ENCODE results near the gene LUC7L3.
"Not testable (repeated sequence)": the region's sequence is repeated elsewhere in the genome, so short reads cannot be mapped to it uniquely, and the experiment has no call there.

Gene LUC7L3

GRCh38 chr17:50793007-50793406, 73.6 kb downstream of the LUC7L3 start:
- H3K27ac Mint-ChIP-seq (ENCODE audit: low read depth): no peak overlapping the region
- H3K9me3 Mint-ChIP-seq: no peaks in the 10 kb centered on the region
- no peaks in the 10 kb centered on the region for H3K27me3 Mint-ChIP-seq
- ATAC-seq (replicated peaks; ENCODE audit: extremely low read depth, poor library complexity, severe bottlenecking): no peak
- no peak for DNase-seq (ENCODE audit: low spot score in 2 of 2)
- H3K4me3 Mint-ChIP-seq: no peak overlapping the region
- peaks cover 6% of the 10 kb centered on the region for H3K4me1 Mint-ChIP-seq
- H3K36me3 Mint-ChIP-seq (ENCODE audit: insufficient read depth): no peaks in the 10 kb centered on the region

GRCh38 chr17:50794361-50794760, 75.0 kb downstream of the LUC7L3 start:
- Mint-ChIP-seq H3K4me3 (no peak overlapping the region), H3K27me3 (no peaks in the 10 kb centered on the region), H3K4me1 (peaks cover 6% of the 10 kb centered on the region), H3K27ac (ENCODE audit: low read depth) (no peak overlapping the region), H3K36me3 (ENCODE audit: insufficient read depth) (no peaks in the 10 kb centered on the region), H3K9me3 (no peaks in the 10 kb centered on the region)
- ATAC-seq (replicated peaks; ENCODE audit: extremely low read depth, poor library complexity, severe bottlenecking): no peak
- no peak for DNase-seq (ENCODE audit: low spot score in 2 of 2)

- Mint-ChIP-seq H3K4me3 (no peak overlapping the region), H3K9me3 (no peaks in the 10 kb centered on the region), H3K27me3 (no peaks in the 10 kb centered on the region), H3K36me3 (ENCODE audit: insufficient read depth) (no peaks in the 10 kb centered on the region), H3K27ac (ENCODE audit: low read depth) (no peak overlapping the region), H3K4me1 (peaks cover 6% of the 10 kb centered on the region)
- DNase-seq (ENCODE audit: low spot score in 2 of 2) (no peak), ATAC-seq (replicated peaks; ENCODE audit: extremely low read depth, poor library complexity, severe bottlenecking) (no peak)
Measured at GRCh38 chr17:50797135-50797810, 77.9 kb downstream of the LUC7L3 start.

GRCh38 chr17:50798424-50799288, 79.3 kb downstream of the LUC7L3 start:
- no peaks in the 10 kb centered on the region for H3K36me3 Mint-ChIP-seq (ENCODE audit: insufficient read depth)
- H3K27ac Mint-ChIP-seq (ENCODE audit: low read depth): no peak overlapping the region
- no peaks in the 10 kb centered on the region for H3K4me1 Mint-ChIP-seq
- DNase-seq (ENCODE audit: low spot score in 2 of 2) (no peak), ATAC-seq (replicated peaks; ENCODE audit: extremely low read depth, poor library complexity, severe bottlenecking) (no peak)
- H3K27me3 Mint-ChIP-seq: no peaks in the 10 kb centered on the region
- H3K4me3 Mint-ChIP-seq: no peak overlapping the region
- no peaks in the 10 kb centered on the region for H3K9me3 Mint-ChIP-seq

GRCh38 chr17:50799582-50799981, 80.2 kb downstream of the LUC7L3 start:
- no peaks in the 10 kb centered on the region for H3K4me1 Mint-ChIP-seq
- no peaks in the 10 kb centered on the region for H3K27me3 Mint-ChIP-seq
- H3K4me3 Mint-ChIP-seq: no peak overlapping the region
- no peak for ATAC-seq (replicated peaks; ENCODE audit: extremely low read depth, poor library complexity, severe bottlenecking)
- H3K27ac Mint-ChIP-seq (ENCODE audit: low read depth): no peak overlapping the region
- no peaks in the 10 kb centered on the region for H3K9me3 Mint-ChIP-seq
- H3K36me3 Mint-ChIP-seq (ENCODE audit: insufficient read depth): no peaks in the 10 kb centered on the region
- no peak for DNase-seq (ENCODE audit: low spot score in 2 of 2)

- H3K36me3 Mint-ChIP-seq (ENCODE audit: insufficient read depth): no peaks in the 10 kb centered on the region
- DNase-seq (ENCODE audit: low spot score in 2 of 2) (no peak), ATAC-seq (replicated peaks; ENCODE audit: extremely low read depth, poor library complexity, severe bottlenecking) (no peak)
- no peak overlapping the region for H3K4me3 Mint-ChIP-seq
- no peaks in the 10 kb centered on the region for H3K9me3 Mint-ChIP-seq
- no peaks in the 10 kb centered on the region for H3K27me3 Mint-ChIP-seq
- no peaks in the 10 kb centered on the region for H3K4me1 Mint-ChIP-seq
- no peak overlapping the region for H3K27ac Mint-ChIP-seq (ENCODE audit: low read depth)
Measured at GRCh38 chr17:50800196-50800700, 80.8 kb downstream of the LUC7L3 start.

GRCh38 chr17:50802609-50803571, 83.5 kb downstream of the LUC7L3 start:
- Mint-ChIP-seq H3K4me1 (no peaks in the 10 kb centered on the region), H3K27me3 (no peaks in the 10 kb centered on the region), H3K36me3 (ENCODE audit: insufficient read depth) (no peaks in the 10 kb centered on the region), H3K27ac (ENCODE audit: low read depth) (no peak overlapping the region), H3K9me3 (no peaks in the 10 kb centered on the region), H3K4me3 (no peak overlapping the region)
- ATAC-seq (replicated peaks; ENCODE audit: extremely low read depth, poor library complexity, severe bottlenecking) (no peak), DNase-seq (ENCODE audit: low spot score in 2 of 2) (no peak)

- ATAC-seq (replicated peaks; ENCODE audit: extremely low read depth, poor library complexity, severe bottlenecking) (no peak), DNase-seq (ENCODE audit: low spot score in 2 of 2) (no peak)
- Mint-ChIP-seq H3K27me3 (no peaks in the 10 kb centered on the region), H3K27ac (ENCODE audit: low read depth) (no peak overlapping the region), H3K9me3 (no peaks in the 10 kb centered on the region), H3K4me1 (no peaks in the 10 kb centered on the region), H3K4me3 (no peak overlapping the region), H3K36me3 (ENCODE audit: insufficient read depth) (no peaks in the 10 kb centered on the region)
Measured at GRCh38 chr17:50803676-50804075, 84.3 kb downstream of the LUC7L3 start.

GRCh38 chr17:50804749-50805475, 85.5 kb downstream of the LUC7L3 start:
- DNase-seq (ENCODE audit: low spot score in 2 of 2); H3K4me3 Mint-ChIP-seq; H3K9me3 Mint-ChIP-seq; H3K4me1 Mint-ChIP-seq; H3K36me3 Mint-ChIP-seq (ENCODE audit: insufficient read depth); H3K27ac Mint-ChIP-seq (ENCODE audit: low read depth); H3K27me3 Mint-ChIP-seq; ATAC-seq (replicated peaks; ENCODE audit: extremely low read depth, poor library complexity, severe bottlenecking): not testable (repeated sequence)

- Mint-ChIP-seq H3K4me1 (no peaks in the 10 kb centered on the region), H3K27me3 (no peaks in the 10 kb centered on the region)
Measured at GRCh38 chr17:50805486-50805885, 86.1 kb downstream of the LUC7L3 start.

More at GRCh38 chr17:50805486-50805885, 86.1 kb downstream of the LUC7L3 start:
- ATAC-seq (replicated peaks; ENCODE audit: extremely low read depth, poor library complexity, severe bottlenecking) (no peak), DNase-seq (ENCODE audit: low spot score in 2 of 2) (no peak)
- no peaks in the 10 kb centered on the region for H3K36me3 Mint-ChIP-seq (ENCODE audit: insufficient read depth)
- no peak overlapping the region for H3K4me3 Mint-ChIP-seq
- H3K27ac Mint-ChIP-seq (ENCODE audit: low read depth): no peak overlapping the region
- no peaks in the 10 kb centered on the region for H3K9me3 Mint-ChIP-seq
